Stimulated activated naive B cell treated with anti-CD40 and anti-IgM and Interleukin-4, amounts not matched to agents 10 μg/mL and 1 μg/mL and 100 μg/mL, for 72 hours (primary cell): Measurements from ENCODE around the gene PM20D1.

Experiments used
- ATAC-seq, 2 donors: fragments of 150-1000 bp; cut with Tn5 transposase; replicated peaks; 2 replicates each; pipeline ENCODE4 v1.10.0; 2021; ENCODE audit warnings: moderate library complexity in 1 of 2
- DNase-seq: peaks from one replicate; pipeline ENCODE4 v3.0.0; 2021
- H3K27ac Mint-ChIP-seq: one replicate; pipeline ENCODE4 v1.8.0; 2022; ENCODE audit warnings: mild to moderate bottlenecking, mixed read lengths
- H3K27me3 Mint-ChIP-seq, 2 donors: one replicate each; pipeline ENCODE4 v1.8.0; 2022; ENCODE audit warnings: mixed read lengths in 2 of 2
- H3K36me3 Mint-ChIP-seq, 2 donors: one replicate each; pipeline ENCODE4 v1.8.0; 2022; ENCODE audit warnings: mixed read lengths in 2 of 2, mild to moderate bottlenecking in 1 of 2
- H3K4me1 Mint-ChIP-seq, 2 donors: one replicate each; pipeline ENCODE4 v1.8.0; 2022; ENCODE audit warnings: mixed read lengths in 2 of 2, mild to moderate bottlenecking in 1 of 2
- H3K4me3 Mint-ChIP-seq, 2 donors: one replicate each; pipeline ENCODE4 v1.8.0; 2022; ENCODE audit warnings: mild to moderate bottlenecking in 2 of 2, mixed read lengths in 2 of 2, moderate library complexity in 1 of 2
- H3K9me3 Mint-ChIP-seq, 2 donors: one replicate each; pipeline ENCODE4 v1.8.0; 2022; ENCODE audit warnings: mixed read lengths in 2 of 2, mild to moderate bottlenecking in 1 of 2

PM20D1 gene

GRCh38 chr1:205805082-205805711, 44.7 kb downstream of the PM20D1 start:
- H3K27ac Mint-ChIP-seq, result peak overlapping the region; percentile 77
- H3K9me3 Mint-ChIP-seq, result no peaks in the 10 kb centered on the region
- ATAC-seq (peak; percentile 54 to 82), DNase-seq (peak; percentile 9)
- peaks cover 25 to 63% of the 10 kb centered on the region in 2 donors for H3K36me3 Mint-ChIP-seq
- peaks cover 47 to 68% of the 10 kb centered on the region in 2 donors for H3K4me1 Mint-ChIP-seq
- H3K27me3 Mint-ChIP-seq, result no peaks in the 10 kb centered on the region
- H3K4me3 Mint-ChIP-seq, result peak overlapping the region; percentile 69

- no peaks in the 10 kb centered on the region for H3K9me3 Mint-ChIP-seq
- peak overlapping the region; percentile 27 for H3K27ac Mint-ChIP-seq
- no peaks in the 10 kb centered on the region for H3K27me3 Mint-ChIP-seq
- H3K4me3 Mint-ChIP-seq, result no peak overlapping the region
- H3K4me1 Mint-ChIP-seq, result peaks cover 49 to 62% of the 10 kb centered on the region in 2 donors
- peaks cover 28 to 64% of the 10 kb centered on the region in 2 donors for H3K36me3 Mint-ChIP-seq
- ATAC-seq (no peak), DNase-seq (no peak)
Measured at GRCh38 chr1:205804605-205805004, 45.3 kb downstream of the PM20D1 start.

- H3K9me3 Mint-ChIP-seq, result no peaks in the 10 kb centered on the region
- no peak overlapping the region for H3K4me3 Mint-ChIP-seq
- H3K36me3 Mint-ChIP-seq, result peaks cover 23 to 65% of the 10 kb centered on the region in 2 donors
- H3K27ac Mint-ChIP-seq, result no peak overlapping the region
- DNase-seq, result no peak
- ATAC-seq, result no peak
- no peaks in the 10 kb centered on the region for H3K27me3 Mint-ChIP-seq
- peaks cover 45 to 56% of the 10 kb centered on the region in 2 donors for H3K4me1 Mint-ChIP-seq
Measured at GRCh38 chr1:205803986-205804385, 45.9 kb downstream of the PM20D1 start.

- no peaks in the 10 kb centered on the region for H3K9me3 Mint-ChIP-seq
- peaks cover 23 to 68% of the 10 kb centered on the region in 2 donors for H3K36me3 Mint-ChIP-seq
- no peak overlapping the region for H3K4me3 Mint-ChIP-seq
- DNase-seq, result no peak
- peaks cover 37 to 41% of the 10 kb centered on the region in 2 donors for H3K4me1 Mint-ChIP-seq
- no peaks in the 10 kb centered on the region for H3K27me3 Mint-ChIP-seq
- ATAC-seq, result no peak
- no peak overlapping the region for H3K27ac Mint-ChIP-seq
Measured at GRCh38 chr1:205802060-205802459, 47.9 kb downstream of the PM20D1 start.

- Mint-ChIP-seq H3K4me3 (no peak overlapping the region), H3K4me1 (peaks cover 31 to 34% of the 10 kb centered on the region in 2 donors), H3K27me3 (no peaks in the 10 kb centered on the region), H3K36me3 (peaks cover 26 to 70% of the 10 kb centered on the region in 2 donors), H3K9me3 (no peaks in the 10 kb centered on the region), H3K27ac (peak overlapping the region; percentile 27)
- DNase-seq (no peak), ATAC-seq (no peak)
Measured at GRCh38 chr1:205800981-205801703, 48.8 kb downstream of the PM20D1 start.

GRCh38 chr1:205800427-205800826, 49.5 kb downstream of the PM20D1 start:
- no peak overlapping the region for H3K27ac Mint-ChIP-seq
- H3K36me3 Mint-ChIP-seq, result peaks cover 25 to 72% of the 10 kb centered on the region in 2 donors
- H3K4me3 Mint-ChIP-seq, result no peak overlapping the region
- peaks cover 26 to 30% of the 10 kb centered on the region in 2 donors for H3K4me1 Mint-ChIP-seq
- H3K9me3 Mint-ChIP-seq, result no peaks in the 10 kb centered on the region
- H3K27me3 Mint-ChIP-seq, result no peaks in the 10 kb centered on the region
- no peak for DNase-seq
- ATAC-seq, result no peak

- Mint-ChIP-seq H3K9me3 (no peaks in the 10 kb centered on the region), H3K4me1 (peaks cover 21 to 32% of the 10 kb centered on the region in 2 donors), H3K36me3 (peaks cover 31 to 73% of the 10 kb centered on the region in 2 donors), H3K4me3 (no peak overlapping the region), H3K27me3 (no peaks in the 10 kb centered on the region), H3K27ac (peak overlapping the region; percentile 63)
- ATAC-seq, result no peak
- DNase-seq, result no peak
Measured at GRCh38 chr1:205798577-205798976, 51.4 kb downstream of the PM20D1 start.

GRCh38 chr1:205797168-205797567, 52.8 kb downstream of the PM20D1 start:
- DNase-seq (no peak), ATAC-seq (no peak)
- Mint-ChIP-seq H3K4me3 (no peak overlapping the region), H3K27me3 (no peaks in the 10 kb centered on the region), H3K27ac (no peak overlapping the region), H3K4me1 (peaks cover 27 to 39% of the 10 kb centered on the region in 2 donors), H3K9me3 (no peaks in the 10 kb centered on the region), H3K36me3 (peaks cover 38 to 84% of the 10 kb centered on the region in 2 donors)

GRCh38 chr1:205794011-205794730, 55.8 kb downstream of the PM20D1 start:
- no peaks in the 10 kb centered on the region for H3K9me3 Mint-ChIP-seq
- DNase-seq (no peak), ATAC-seq (peak; percentile 79 to 91)
- peaks cover 24 to 41% of the 10 kb centered on the region in 2 donors for H3K4me1 Mint-ChIP-seq
- peaks cover 54 to 88% of the 10 kb centered on the region in 2 donors for H3K36me3 Mint-ChIP-seq
- H3K27ac Mint-ChIP-seq, result peak overlapping the region; percentile 70
- H3K27me3 Mint-ChIP-seq, result no peaks in the 10 kb centered on the region
- peak overlapping the region; percentile 25 to 37 for H3K4me3 Mint-ChIP-seq

- Mint-ChIP-seq H3K9me3 (no peaks in the 10 kb centered on the region), H3K36me3 (peaks cover 48 to 79% of the 10 kb centered on the region in 2 donors), H3K27me3 (no peaks in the 10 kb centered on the region), H3K27ac (peak overlapping the region; percentile 61), H3K4me3 (no peak overlapping the region), H3K4me1 (peaks cover 24 to 41% of the 10 kb centered on the region in 2 donors)
- DNase-seq (no peak), ATAC-seq (no peak)
Measured at GRCh38 chr1:205792961-205793673, 56.8 kb downstream of the PM20D1 start.

GRCh38 chr1:205792481-205792881, 57.5 kb downstream of the PM20D1 start:
- no peak overlapping the region for H3K27ac Mint-ChIP-seq
- no peak for DNase-seq
- peaks cover 24 to 41% of the 10 kb centered on the region in 2 donors for H3K4me1 Mint-ChIP-seq
- H3K36me3 Mint-ChIP-seq, result peaks cover 43 to 73% of the 10 kb centered on the region in 2 donors
- H3K27me3 Mint-ChIP-seq, result no peaks in the 10 kb centered on the region
- H3K9me3 Mint-ChIP-seq, result no peaks in the 10 kb centered on the region
- ATAC-seq, result peak in 1 of 2 donors; percentile 67
- H3K4me3 Mint-ChIP-seq, result no peak overlapping the region

- Mint-ChIP-seq H3K27ac (no peak overlapping the region), H3K9me3 (no peaks in the 10 kb centered on the region), H3K27me3 (no peaks in the 10 kb centered on the region), H3K36me3 (peaks cover 41 to 65% of the 10 kb centered on the region in 2 donors), H3K4me1 (peaks cover 20 to 41% of the 10 kb centered on the region in 2 donors), H3K4me3 (no peak overlapping the region)
- peak; percentile 44 for DNase-seq
- ATAC-seq, result peak; percentile 76 to 77
Measured at GRCh38 chr1:205791568-205792180, 58.3 kb downstream of the PM20D1 start.

GRCh38 chr1:205787287-205787916, 62.5 kb downstream of the PM20D1 start:
- Mint-ChIP-seq H3K27ac (no peak overlapping the region), H3K27me3 (no peaks in the 10 kb centered on the region), H3K4me3 (no peak overlapping the region), H3K36me3 (peaks cover 22 to 29% of the 10 kb centered on the region in 2 donors), H3K9me3 (no peaks in the 10 kb centered on the region), H3K4me1 (peaks cover 4 to 8% of the 10 kb centered on the region in 2 donors)
- ATAC-seq (no peak), DNase-seq (no peak)
